CD4-positive, alpha-beta T cell treated with Interleukin-1 beta for 1 hour (primary cell): ENCODE measurements around the gene PXK.
A peak's percentile ranks its signal among the peaks of the same experiment; 100 is the strongest.
"Not testable (repeated sequence)": the region's sequence is repeated elsewhere in the genome, so short reads cannot be mapped to it uniquely, and the experiment has no call there.

Experiments
- DNase-seq, 2 donors: peaks; one replicate each; pipeline ENCODE4 v3.0.0-alpha.2; 2020 to 2022

PXK gene

GRCh38 chr3:58421004-58421403, 88.3 kb downstream of the PXK start:
- DNase-seq, result no peak

GRCh38 chr3:58422756-58423325, 90.1 kb downstream of the PXK start:
- no peak for DNase-seq

GRCh38 chr3:58424613-58425012, 91.9 kb downstream of the PXK start:
- DNase-seq, result no peak

- no peak for DNase-seq
Measured at GRCh38 chr3:58425782-58426181, 93.1 kb downstream of the PXK start.

GRCh38 chr3:58427661-58428361, 95.1 kb downstream of the PXK start:
- no peak for DNase-seq

- no peak for DNase-seq
Measured at GRCh38 chr3:58429657-58430056, 97.0 kb downstream of the PXK start.

- no peak for DNase-seq
Measured at GRCh38 chr3:58432905-58433304, 100.2 kb downstream of the PXK start.

GRCh38 chr3:58433400-58434167, 100.9 kb downstream of the PXK start, which contains the start of gene PDHB:
TSS of gene PDHB (minus strand) at chr3:58433832. CDS start at chr3:58433809, 23 bp downstream.
- peak; percentile 88 for DNase-seq

GRCh38 chr3:58434168-58434504, 101.4 kb downstream of the PXK start:
- DNase-seq, result no peak

- DNase-seq, result no peak
Measured at GRCh38 chr3:58434511-58434910, 101.8 kb downstream of the PXK start.

GRCh38 chr3:58434990-58435389, 102.3 kb downstream of the PXK start:
- DNase-seq, result no peak

- not testable (repeated sequence) for DNase-seq
Measured at GRCh38 chr3:58437276-58437675, 104.6 kb downstream of the PXK start.

GRCh38 chr3:58440996-58441355, 108.3 kb downstream of the PXK start:
- DNase-seq, result not testable (repeated sequence)

- no peak for DNase-seq
Measured at GRCh38 chr3:58441514-58442450, 109.1 kb downstream of the PXK start.

- DNase-seq, result no peak
Measured at GRCh38 chr3:58452176-58452575, 119.5 kb downstream of the PXK start.

GRCh38 chr3:58459160-58459559, 126.5 kb downstream of the PXK start:
- DNase-seq, result no peak

GRCh38 chr3:58462829-58463180, 130.1 kb downstream of the PXK start:
- no peak for DNase-seq

- DNase-seq, result peak; percentile 68 to 75
Measured at GRCh38 chr3:58463181-58463941, 130.7 kb downstream of the PXK start.

GRCh38 chr3:58463942-58464271, 131.2 kb downstream of the PXK start:
- no peak for DNase-seq

- DNase-seq, result no peak
Measured at GRCh38 chr3:58464866-58465265, 132.2 kb downstream of the PXK start.

- DNase-seq, result no peak
Measured at GRCh38 chr3:58466899-58467563, 134.3 kb downstream of the PXK start.

- no peak for DNase-seq
Measured at GRCh38 chr3:58469096-58469495, 136.4 kb downstream of the PXK start.
